Keratinocyte (primary cell): Measurements from ENCODE around the gene LITAFD. TPM values are rescaled to one million over a fixed set of nuclear protein-coding genes. Genes with fewer than 3 reads are reported as not detected.
"Not testable (repeated sequence)": the region's sequence is repeated elsewhere in the genome, so short reads cannot be mapped to it uniquely, and the experiment has no call there.

Experiments used
- DNase-seq: peaks from one replicate; pipeline ENCODE4 v3.0.0-alpha.2; 2011; ENCODE audit warnings: low read depth, missing footprints, low spot score
- FAIRE-seq: peaks from 2 replicates; lab custom pipeline; 2011; peaks lifted over from hg19 to GRCh38; lab: Jason Lieb, UNC
- H2AFZ ChIP-seq: 2 replicates; pipeline ENCODE4 v1.6.0; 2012; ENCODE audit warnings: low read length, control low read depth, inconsistent platforms; ENCODE audit not compliant: control insufficient read depth
- H3K27ac ChIP-seq: 2 replicates; pipeline ENCODE4 v1.5.1; 2011; ENCODE audit warnings: low read length; ENCODE audit not compliant: control insufficient read depth, insufficient read depth
- H3K27me3 ChIP-seq: 3 replicates; pipeline ENCODE4 v1.6.0; 2011; ENCODE audit warnings: low read length; ENCODE audit not compliant: control insufficient read depth, insufficient read depth; ENCODE audit errors: extremely low read depth
- H3K36me3 ChIP-seq, 2 experiments: 2 replicates in 1 of 2; 3 replicates in 1 of 2; pipeline ENCODE4 v1.5.1; 2011; ENCODE audit warnings: low read length in 2 of 2, mild to moderate bottlenecking in 1 of 2; ENCODE audit not compliant: control insufficient read depth in 2 of 2, insufficient read depth in 2 of 2; ENCODE audit errors: extremely low read depth in 1 of 2
- H3K4me1 ChIP-seq: 3 replicates; pipeline ENCODE4 v1.5.1; 2011; ENCODE audit warnings: low read length; ENCODE audit not compliant: control insufficient read depth, insufficient read depth; ENCODE audit errors: extremely low read depth
- H3K4me2 ChIP-seq: 3 replicates; pipeline ENCODE4 v1.6.0; 2011; ENCODE audit warnings: low read depth, low read length; ENCODE audit not compliant: control insufficient read depth, insufficient read depth; ENCODE audit errors: extremely low read depth
- H3K4me3 ChIP-seq, 3 experiments: fragments of 200-600 bp in 1 of 3; sonication (generic) in 1 of 3; 2 replicates in 2 of 3; 3 replicates in 1 of 3; pipeline ENCODE4 v1.5.1; 2011 to 2016; ENCODE audit warnings: low read length in 3 of 3, mild to moderate bottlenecking in 3 of 3, control low read depth in 2 of 3, inconsistent platforms in 1 of 3, low read depth in 1 of 3, mixed read lengths in 1 of 3, mixed run types in 1 of 3, moderate library complexity in 1 of 3; ENCODE audit not compliant: control insufficient read depth in 2 of 3, insufficient read depth in 2 of 3; ENCODE audit errors: extremely low read depth in 1 of 3
- H3K79me2 ChIP-seq: 2 replicates; pipeline ENCODE4 v1.6.0; 2012; ENCODE audit warnings: low read length; ENCODE audit not compliant: control insufficient read depth, insufficient read depth
- H3K9ac ChIP-seq: 3 replicates; pipeline ENCODE4 v1.6.0; 2011; ENCODE audit warnings: low read length; ENCODE audit not compliant: control insufficient read depth, insufficient read depth; ENCODE audit errors: extremely low read depth
- H3K9me1 ChIP-seq: 3 replicates; pipeline ENCODE4 v1.6.0; 2011; ENCODE audit warnings: low read length; ENCODE audit not compliant: control insufficient read depth, insufficient read depth; ENCODE audit errors: extremely low read depth
- H3K9me3 ChIP-seq: 2 replicates; pipeline ENCODE4 v1.5.1; 2012; ENCODE audit warnings: low read depth, low read length; ENCODE audit not compliant: control insufficient read depth
- H4K20me1 ChIP-seq: 3 replicates; pipeline ENCODE4 v1.6.0; 2011; ENCODE audit warnings: low read length; ENCODE audit not compliant: control insufficient read depth, insufficient read depth; ENCODE audit errors: extremely low read depth
- EZH2 ChIP-seq: IDR thresholded peaks from one replicate; pipeline ENCODE4 v1.6.1; 2012; ENCODE audit warnings: inconsistent platforms, mild to moderate bottlenecking, low read length, moderate library complexity
- dilution Hi-C: fragments of 300-500 bp; cut with MboI; formaldehyde crosslinking; loops from one replicate; pipeline ENCODE4 v1.7.0; 2020; ENCODE audit warnings: low sequenced_read_pairs; ENCODE audit not compliant: extremely low pct_ligation_motif_present
- polyA plus RNA-seq, 5 experiments: library from polyadenylated mRNA; depleted of rRNA in 3 of 5; stranded (reverse) in 3 of 5; stranded (forward) in 1 of 5; unstranded in 1 of 5; fragments of >200 nt; gene quantifications; 1 replicate in 1 of 5; 2 replicates in 3 of 5; 3 replicates in 1 of 5; pipeline versions ENCODE4 v1.2.1 to v1.2.3, GENCODE V29; 2011 to 2012; ENCODE audit warnings: missing spikeins in 2 of 5, low read depth in 1 of 5, low replicate concordance in 1 of 5
- TF ChIP-seq, protein P1 (sequence below), 3 experiments: IDR thresholded peaks in 1 of 3; conservative IDR thresholded peaks in 1 of 3; optimal IDR thresholded peaks in 1 of 3; 2 replicates in 2 of 3; 3 replicates in 1 of 3; pipeline versions ENCODE3 to v1.5.1; 2011; ENCODE audit warnings: low read length in 3 of 3, mild to moderate bottlenecking in 3 of 3, moderate library complexity in 2 of 3, control low read depth in 1 of 3, inconsistent platforms in 1 of 3; ENCODE audit not compliant: insufficient read depth in 2 of 3; ENCODE audit errors: extremely low read depth in 1 of 3

The LITAFD gene
- polyA plus RNA-seq, 1 donor (not counting 4 experiments of a cell fraction or from before 2014, with no cell fraction given), result not detected

- Histone ChIP-seq H3K4me3 (no peak overlapping the region), H3K4me2 (no peak overlapping the region), H3K27ac (no peak overlapping the region), H3K9ac (no peak overlapping the region), H3K79me2 (peaks cover 25% of the 10 kb centered on the region), H2AFZ (no peak overlapping the region), H4K20me1 (peaks cover 4% of the 10 kb centered on the region), H3K36me3 (peaks cover 25 to 43% of the 10 kb centered on the region in 2 experiments), H3K9me1 (no peaks in the 10 kb centered on the region), H3K27me3 (no peaks in the 10 kb centered on the region), H3K4me1 (no peaks in the 10 kb centered on the region), H3K9me3 (no peaks in the 10 kb centered on the region)
- DNase-seq (no peak), FAIRE-seq (no peak)
- dilution Hi-C loops, result no loop called here
- TF ChIP-seq, protein P1, sequence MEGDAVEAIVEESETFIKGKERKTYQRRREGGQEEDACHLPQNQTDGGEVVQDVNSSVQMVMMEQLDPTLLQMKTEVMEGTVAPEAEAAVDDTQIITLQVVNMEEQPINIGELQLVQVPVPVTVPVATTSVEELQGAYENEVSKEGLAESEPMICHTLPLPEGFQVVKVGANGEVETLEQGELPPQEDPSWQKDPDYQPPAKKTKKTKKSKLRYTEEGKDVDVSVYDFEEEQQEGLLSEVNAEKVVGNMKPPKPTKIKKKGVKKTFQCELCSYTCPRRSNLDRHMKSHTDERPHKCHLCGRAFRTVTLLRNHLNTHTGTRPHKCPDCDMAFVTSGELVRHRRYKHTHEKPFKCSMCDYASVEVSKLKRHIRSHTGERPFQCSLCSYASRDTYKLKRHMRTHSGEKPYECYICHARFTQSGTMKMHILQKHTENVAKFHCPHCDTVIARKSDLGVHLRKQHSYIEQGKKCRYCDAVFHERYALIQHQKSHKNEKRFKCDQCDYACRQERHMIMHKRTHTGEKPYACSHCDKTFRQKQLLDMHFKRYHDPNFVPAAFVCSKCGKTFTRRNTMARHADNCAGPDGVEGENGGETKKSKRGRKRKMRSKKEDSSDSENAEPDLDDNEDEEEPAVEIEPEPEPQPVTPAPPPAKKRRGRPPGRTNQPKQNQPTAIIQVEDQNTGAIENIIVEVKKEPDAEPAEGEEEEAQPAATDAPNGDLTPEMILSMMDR (optimal IDR thresholded peaks at IDR 0.05 in 1 of 3, IDR thresholded peaks at IDR 0.05 in 1 of 3, conservative IDR thresholded peaks at IDR 0.05 in 1 of 3; ENCODE audit: extremely low read depth in 1 of 3, insufficient read depth in 2 of 3, low read length in 3 of 3), result no peak
- no peak for TF ChIP-seq EZH2
Observed at GRCh38 chr16:8916541-8917225, 34.5 kb downstream of the LITAFD start.

GRCh38 chr16:8917336-8917735 lies 35.2 kb downstream of the LITAFD start:
- H3K9me3 ChIP-seq, dilution Hi-C loops, H4K20me1 ChIP-seq, FAIRE-seq, H3K9me1 ChIP-seq, H3K27me3 ChIP-seq, H3K4me1 ChIP-seq, H2AFZ ChIP-seq, DNase-seq, H3K4me2 ChIP-seq, H3K9ac ChIP-seq, H3K4me3 ChIP-seq, H3K27ac ChIP-seq: not testable (repeated sequence)
- peaks cover 26% of the 10 kb centered on the region for H3K79me2 ChIP-seq
- peaks cover 27 to 46% of the 10 kb centered on the region in 2 experiments for H3K36me3 ChIP-seq
